Esophagus muscularis mucosa (tissue), 4 donors: ENCODE measurements around the gene STIL. TPM values are rescaled to one million over a fixed set of nuclear protein-coding genes. Genes with fewer than 3 reads are reported as not detected.

Experiments
- total RNA-seq, 4 donors: library from RNA; depleted of rRNA; stranded (reverse); fragments of >200 nt; gene quantifications; one replicate each; pipeline versions ENCODE4 v1.1.0 to v1.2.1, GENCODE V29; 2016

Gene STIL
- total RNA-seq, 4 donors from 2014 or later, result 0.06 to 2.5 (median 0.78) TPM

Other genes starting within 250 kb of the STIL start
- 1 to 10 TPM; 1.1 to 2.8 (median 1.5) TPM for gene CYP4Z1, start 246.9 kb downstream of the STIL start, total RNA-seq
- under 1 TPM in 2 of 4 donors, not detected in 2; 0.19 to 0.46 TPM for gene CYP4A22, start 176.7 kb downstream of the STIL start, total RNA-seq
- 1 to 10 TPM in 1 of 4 donors, not detected in 3; 1.8 TPM for gene PDZK1IP1, start 124.1 kb downstream of the STIL start, total RNA-seq
- gene TAL1, start 81.9 kb downstream of the STIL start, total RNA-seq, result 1 to 10 TPM; 2.5 to 4.8 (median 4.1) TPM
- 100 to 1,000 TPM in 3 of 4 donors, 10 to 100 TPM in 1; 94.6 to 167 (median 121) TPM for gene CMPK1, start 19.6 kb upstream of the STIL start, total RNA-seq
- not detected for gene FOXE3, start 102.1 kb upstream of the STIL start, total RNA-seq
- gene FOXD2, start 123.9 kb upstream of the STIL start, total RNA-seq, result under 1 TPM in 3 of 4 donors, not detected in 1; under 0.01 to 0.57 (median 0.19) TPM